CD14-positive monocyte (primary cell): ENCODE measurements around the gene MORF4L2. TPM values are rescaled to one million over a fixed set of nuclear protein-coding genes. Genes with fewer than 3 reads are reported as not detected.
"Not testable (repeated sequence)": the region's sequence is repeated elsewhere in the genome, so short reads cannot be mapped to it uniquely, and the experiment has no call there.

Experiments
- DNase-seq, 3 donors: peaks; one replicate each; pipeline ENCODE4 v3.0.0-alpha.2; 2011 to 2022
- H2AFZ ChIP-seq: 2 replicates; pipeline ENCODE4 v1.6.0; 2012; ENCODE audit warnings: mild to moderate bottlenecking, low read depth, low read length, inconsistent platforms; ENCODE audit not compliant: insufficient read depth, poor library complexity, severe bottlenecking
- H3K27ac ChIP-seq, 2 donors: 1 replicate in 1 of 2; 2 replicates in 1 of 2; pipeline ENCODE4 v1.5.1; 2012 to 2013; ENCODE audit warnings: low read length in 2 of 2, control low read depth in 1 of 2, inconsistent platforms in 1 of 2, low read depth in 1 of 2, mild to moderate bottlenecking in 1 of 2
- H3K27me3 ChIP-seq, 2 donors: one replicate each; pipeline versions ENCODE4 v1.6.0 to v1.6.1; 2011 to 2013; ENCODE audit warnings: low read length in 2 of 2; ENCODE audit not compliant: control insufficient read depth in 2 of 2, insufficient read depth in 2 of 2
- H3K36me3 ChIP-seq, 2 donors: replicated peaks in 1 of 2; 1 replicate in 1 of 2; 2 replicates in 1 of 2; pipeline versions ENCODE4 v1.5.1 to v1.6.1; 2012 to 2013; ENCODE audit warnings: low read length in 2 of 2, control low read depth in 1 of 2, inconsistent platforms in 1 of 2, mild to moderate bottlenecking in 1 of 2; ENCODE audit not compliant: insufficient read depth in 2 of 2, control insufficient read depth in 1 of 2
- H3K4me1 ChIP-seq, 2 donors: 1 replicate in 1 of 2; 2 replicates in 1 of 2; pipeline versions ENCODE4 v1.5.1 to v1.6.1; 2012 to 2013; ENCODE audit warnings: low read length in 2 of 2, control low read depth in 1 of 2, inconsistent platforms in 1 of 2, mild to moderate bottlenecking in 1 of 2, moderate library complexity in 1 of 2; ENCODE audit not compliant: insufficient read depth in 2 of 2, control insufficient read depth in 1 of 2
- H3K4me2 ChIP-seq: replicated peaks from 2 replicates; pipeline ENCODE3; 2012; ENCODE audit warnings: low read length, moderate library complexity, mild to moderate bottlenecking; ENCODE audit not compliant: poor library complexity, severe bottlenecking; ENCODE audit errors: extremely low read depth
- H3K4me3 ChIP-seq, 3 experiments: fragments of 200-600 bp in 1 of 3; sonication (generic) in 1 of 3; replicated peaks in 1 of 3; 1 replicate in 2 of 3; 2 replicates in 1 of 3; pipeline ENCODE4 v1.5.1; 2011 to 2013; ENCODE audit warnings: low read length in 3 of 3, mild to moderate bottlenecking in 3 of 3, control low read depth in 2 of 3, low read depth in 2 of 3, inconsistent platforms in 1 of 3, moderate library complexity in 1 of 3
- H3K79me2 ChIP-seq: 2 replicates; pipeline ENCODE4 v1.6.0; 2012; ENCODE audit warnings: mild to moderate bottlenecking, control low read depth, inconsistent platforms, low read length, moderate library complexity; ENCODE audit not compliant: insufficient read depth
- H3K9ac ChIP-seq: 2 replicates; pipeline ENCODE4 v1.6.0; 2017; ENCODE audit warnings: low read length, mild to moderate bottlenecking; ENCODE audit not compliant: insufficient read depth, poor library complexity, severe bottlenecking
- H3K9me3 ChIP-seq, 2 donors: replicated peaks in 1 of 2; 1 replicate in 1 of 2; 2 replicates in 1 of 2; pipeline versions ENCODE4 v1.5.1 to v1.6.1; 2012 to 2013; ENCODE audit warnings: low read length in 2 of 2, control low read depth in 1 of 2; ENCODE audit not compliant: control insufficient read depth in 1 of 2, insufficient read depth in 1 of 2
- H4K20me1 ChIP-seq: 2 replicates; pipeline ENCODE4 v1.6.0; 2012; ENCODE audit warnings: mild to moderate bottlenecking, low read length, control low read depth, moderate library complexity; ENCODE audit not compliant: insufficient read depth
- H3K27ac Mint-ChIP-seq, 7 donors: one replicate each; pipeline ENCODE4 v1.8.0; 2020; ENCODE audit warnings: mild to moderate bottlenecking in 7 of 7, mixed read lengths in 7 of 7, moderate library complexity in 6 of 7, inconsistent platforms in 2 of 7
- H3K27me3 Mint-ChIP-seq, 3 donors: one replicate each; pipeline ENCODE4 v1.8.0; 2021 to 2022; ENCODE audit warnings: low read depth in 3 of 3, mild to moderate bottlenecking in 3 of 3, mixed read lengths in 3 of 3, moderate library complexity in 3 of 3, inconsistent platforms in 1 of 3
- H3K36me3 Mint-ChIP-seq, 2 donors: one replicate each; pipeline ENCODE4 v1.8.0; 2020; ENCODE audit warnings: mixed read lengths in 2 of 2, inconsistent platforms in 1 of 2, mild to moderate bottlenecking in 1 of 2
- H3K4me1 Mint-ChIP-seq: one replicate; pipeline ENCODE4 v1.8.0; 2020; ENCODE audit warnings: mild to moderate bottlenecking, mixed read lengths
- H3K4me3 Mint-ChIP-seq, 2 donors: one replicate each; pipeline ENCODE4 v1.8.0; 2020; ENCODE audit warnings: mild to moderate bottlenecking in 2 of 2, mixed read lengths in 2 of 2, moderate library complexity in 1 of 2
- H3K9me3 Mint-ChIP-seq, 7 donors: one replicate each; pipeline ENCODE4 v1.8.0; 2020 to 2022; ENCODE audit warnings: mixed read lengths in 7 of 7, mild to moderate bottlenecking in 6 of 7, moderate library complexity in 6 of 7, inconsistent platforms in 2 of 7
- WGBS: methylation state at CpG from one replicate; pipeline ENCODE4 v1.1.5; 2013; ENCODE audit warnings: missing lambda C conversion rate; ENCODE audit not compliant: insufficient coverage; 5-methylcytosine and 5-hydroxymethylcytosine counted together
- intact Hi-C, 2 donors: fragments of 100-400 bp; cut with micrococcal nuclease; formaldehyde crosslinking; loops; one replicate each; pipeline versions ENCODE4 v1.15.0 to v1.15.1; 2023
- polyA plus RNA-seq, 3 donors: library from polyadenylated mRNA; depleted of rRNA in 1 of 3; unstranded in 2 of 3; stranded (reverse) in 1 of 3; fragments of 300-500 nt in 2 of 3; fragments of >200 nt in 1 of 3; fragmentation: Illumina TruSeq in 2 of 3; gene quantifications; 1 replicate in 2 of 3; 2 replicates in 1 of 3; pipeline ENCODE4 v1.2.3, GENCODE V29; 2012 to 2021
- TF ChIP-seq, protein P1 (sequence below): fragments of 200-600 bp; IDR thresholded peaks from one replicate; pipeline ENCODE4 v1.8.0; 2022; ENCODE audit warnings: antibody characterized with exemption, mild to moderate bottlenecking

The MORF4L2 gene
- polyA plus RNA-seq, 3 donors: 83.5 to 86.4 (median 83.9) TPM

DNA sequence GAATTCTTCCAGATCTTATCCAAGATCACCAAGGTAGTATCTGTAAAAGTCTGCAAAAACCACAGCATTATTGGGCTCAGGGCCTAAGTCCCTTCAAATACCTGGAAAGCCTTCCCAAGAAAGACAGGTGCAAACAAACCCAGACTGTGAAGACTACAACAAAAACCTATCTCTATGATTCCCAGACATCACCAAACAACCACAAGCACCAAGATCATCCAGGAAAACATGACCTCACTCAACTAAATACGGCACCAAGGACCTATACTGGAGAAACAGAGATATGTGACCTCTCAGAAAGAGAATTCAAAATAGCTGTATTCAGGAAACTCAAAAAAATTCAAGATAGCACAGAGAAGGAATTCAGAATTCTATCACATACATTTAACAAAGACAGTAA, 42.4 kb downstream of the MORF4L2 start:
- no peak for DNase-seq
- H3K27me3 ChIP-seq: no peaks in the 10 kb centered on the region
- no peaks in the 10 kb centered on the region for H3K9me3 ChIP-seq
- H3K36me3 Mint-ChIP-seq: no peaks in the 10 kb centered on the region
- no peak overlapping the region for H3K27ac Mint-ChIP-seq
- intact Hi-C loops: no loop called here
- TF ChIP-seq, protein P1, sequence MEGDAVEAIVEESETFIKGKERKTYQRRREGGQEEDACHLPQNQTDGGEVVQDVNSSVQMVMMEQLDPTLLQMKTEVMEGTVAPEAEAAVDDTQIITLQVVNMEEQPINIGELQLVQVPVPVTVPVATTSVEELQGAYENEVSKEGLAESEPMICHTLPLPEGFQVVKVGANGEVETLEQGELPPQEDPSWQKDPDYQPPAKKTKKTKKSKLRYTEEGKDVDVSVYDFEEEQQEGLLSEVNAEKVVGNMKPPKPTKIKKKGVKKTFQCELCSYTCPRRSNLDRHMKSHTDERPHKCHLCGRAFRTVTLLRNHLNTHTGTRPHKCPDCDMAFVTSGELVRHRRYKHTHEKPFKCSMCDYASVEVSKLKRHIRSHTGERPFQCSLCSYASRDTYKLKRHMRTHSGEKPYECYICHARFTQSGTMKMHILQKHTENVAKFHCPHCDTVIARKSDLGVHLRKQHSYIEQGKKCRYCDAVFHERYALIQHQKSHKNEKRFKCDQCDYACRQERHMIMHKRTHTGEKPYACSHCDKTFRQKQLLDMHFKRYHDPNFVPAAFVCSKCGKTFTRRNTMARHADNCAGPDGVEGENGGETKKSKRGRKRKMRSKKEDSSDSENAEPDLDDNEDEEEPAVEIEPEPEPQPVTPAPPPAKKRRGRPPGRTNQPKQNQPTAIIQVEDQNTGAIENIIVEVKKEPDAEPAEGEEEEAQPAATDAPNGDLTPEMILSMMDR: no peak
- no peaks in the 10 kb centered on the region for H3K79me2 ChIP-seq
- no peak overlapping the region for H3K27ac ChIP-seq
- no peak overlapping the region for H3K9ac ChIP-seq
- no peaks in the 10 kb centered on the region for H3K4me1 ChIP-seq
- no peaks in the 10 kb centered on the region for H3K4me1 Mint-ChIP-seq
- no peak overlapping the region for H3K4me3 Mint-ChIP-seq
- peaks cover 0 to 3% (median 0%) of the 10 kb centered on the region in 7 donors for H3K9me3 Mint-ChIP-seq
- no CpG with 5 or more reads among the region's 1 CpG for WGBS
- H4K20me1 ChIP-seq: no peaks in the 10 kb centered on the region
- H3K27me3 Mint-ChIP-seq: peaks cover 2 to 9% (median 3%) of the 10 kb centered on the region in 3 donors
- H3K36me3 ChIP-seq: no peaks in the 10 kb centered on the region
- no peak overlapping the region for H3K4me3 ChIP-seq
- H3K4me2 ChIP-seq: no peak overlapping the region
- H2AFZ ChIP-seq: no peak overlapping the region

DNA sequence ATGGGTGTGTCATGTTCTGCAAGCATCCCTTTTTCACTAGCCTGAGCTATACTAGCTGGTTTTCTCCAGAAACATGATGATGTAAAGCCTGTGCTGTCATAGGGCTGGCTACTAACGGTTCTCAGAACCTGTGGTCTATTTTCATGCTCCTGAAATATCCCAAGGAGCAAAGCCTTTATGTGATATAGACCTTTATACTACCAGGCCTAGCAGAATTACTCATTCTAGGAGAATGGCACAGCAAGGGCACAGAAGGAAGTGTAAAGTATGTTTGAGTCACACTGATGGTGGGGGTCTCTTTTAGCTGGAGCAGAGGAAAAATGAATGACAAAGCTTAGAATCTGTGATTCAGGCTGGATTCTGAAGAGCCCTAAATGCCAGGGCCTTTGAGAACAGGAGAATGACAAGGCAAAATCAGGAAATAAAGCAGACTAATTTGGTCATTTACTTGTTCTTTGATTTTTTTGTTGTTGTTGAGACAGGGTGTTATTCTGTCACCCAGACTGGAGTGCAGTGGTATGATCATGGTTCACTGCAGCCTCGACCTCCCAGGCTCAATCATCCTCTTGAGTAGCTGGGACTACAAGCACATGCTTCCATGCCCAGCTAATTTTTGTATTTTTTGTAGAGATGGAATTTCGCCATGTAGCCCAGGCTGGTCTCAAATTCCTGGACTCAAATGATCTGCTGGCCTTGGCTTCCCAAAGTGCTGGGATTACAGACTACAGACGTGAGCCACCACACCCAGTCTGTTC, 45.9 kb downstream of the MORF4L2 start:
- no peaks in the 10 kb centered on the region for H3K4me1 ChIP-seq
- Mint-ChIP-seq H3K27me3 (peaks cover 1 to 11% (median 2%) of the 10 kb centered on the region in 3 donors), H3K9me3 (peaks cover 0 to 1% (median 0%) of the 10 kb centered on the region in 7 donors), H3K36me3 (no peaks in the 10 kb centered on the region), H3K4me1 (no peaks in the 10 kb centered on the region), H3K27ac (no peak overlapping the region), H3K4me3 (no peak overlapping the region)
- no peaks in the 10 kb centered on the region for H3K27me3 ChIP-seq
- TF ChIP-seq, protein P1: no peak
- no peak overlapping the region for H3K27ac ChIP-seq
- intact Hi-C loops: no loop called here
- no peaks in the 10 kb centered on the region for H3K79me2 ChIP-seq
- no peak overlapping the region for H3K9ac ChIP-seq
- 100% methylated on average over 1 of the region's 4 CpGs for WGBS
- H3K4me3 ChIP-seq: no peak overlapping the region
- H2AFZ ChIP-seq: no peak overlapping the region
- no peaks in the 10 kb centered on the region for H4K20me1 ChIP-seq
- H3K36me3 ChIP-seq: no peaks in the 10 kb centered on the region
- no peak for DNase-seq
- H3K4me2 ChIP-seq: no peak overlapping the region
- H3K9me3 ChIP-seq: no peaks in the 10 kb centered on the region

DNA sequence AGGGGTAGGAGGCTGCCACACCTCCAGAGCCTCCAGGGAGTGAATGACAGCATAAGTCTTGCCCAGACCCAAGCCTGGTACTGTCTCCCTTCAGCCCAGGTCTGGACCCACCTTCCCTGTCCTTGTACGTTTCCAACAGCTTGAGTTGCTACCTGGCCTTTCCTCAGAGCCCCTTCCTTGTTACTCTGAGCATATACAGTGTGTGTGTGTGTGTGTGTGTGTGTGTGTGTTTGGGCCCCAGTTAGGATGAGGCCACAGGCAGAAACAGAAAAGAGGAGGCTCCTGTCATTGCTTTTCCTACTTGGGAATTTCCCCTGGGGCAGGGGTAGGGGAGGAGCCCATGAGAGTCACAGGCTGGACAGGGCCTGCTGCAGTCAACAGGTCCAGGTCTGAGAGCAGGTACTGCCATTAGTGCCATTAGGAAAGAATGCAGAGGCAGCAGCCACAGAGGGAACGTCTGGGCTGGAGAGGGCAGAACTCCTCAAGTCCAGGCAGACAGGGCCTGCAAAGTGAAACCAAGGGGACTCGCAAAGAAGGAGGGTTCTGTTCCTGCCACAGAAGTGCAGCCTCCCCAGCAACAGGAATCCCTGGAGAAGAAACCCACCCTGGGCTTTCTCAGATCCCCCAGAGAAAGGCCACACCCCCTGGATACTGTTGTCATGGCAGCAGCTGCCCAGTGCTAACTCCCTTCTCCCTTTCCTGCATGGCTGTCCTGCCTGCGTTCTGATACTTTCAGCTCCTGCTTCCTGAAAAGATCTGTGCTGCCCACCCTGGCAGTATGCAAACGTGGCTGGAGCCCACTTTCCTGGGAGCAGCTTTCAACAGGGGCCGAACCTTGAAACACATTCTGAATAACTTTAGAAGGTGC, 47.8 kb downstream of the MORF4L2 start:
- H3K36me3 ChIP-seq, H3K9me3 ChIP-seq, H3K9ac ChIP-seq, H3K4me3 ChIP-seq, H3K27ac ChIP-seq, H3K36me3 Mint-ChIP-seq, H3K27me3 ChIP-seq, intact Hi-C loops, H3K4me2 ChIP-seq, H3K27ac Mint-ChIP-seq, H3K4me1 ChIP-seq, H3K27me3 Mint-ChIP-seq, H2AFZ ChIP-seq, DNase-seq, H3K79me2 ChIP-seq, H4K20me1 ChIP-seq, H3K4me1 Mint-ChIP-seq, H3K4me3 Mint-ChIP-seq, H3K9me3 Mint-ChIP-seq: not testable (repeated sequence)
- WGBS: 17% methylated on average over 2 of the region's 6 CpGs
